ENCODE data around the gene VEZT.
A peak's percentile ranks its signal among the peaks of the same experiment; 100 is the strongest.

The VEZT gene

GRCh38 chr12:95316798-95317197, 99.2 kb downstream of the VEZT start:
- Mint-ChIP-seq H3K4me1 (peaks cover 27% of the 10 kb centered on the region), H3K9me3 (no peaks in the 10 kb centered on the region), H3K4me3 (no peak overlapping the region), H3K36me3 (ENCODE audit: low read depth) (no peaks in the 10 kb centered on the region), H3K27me3 (ENCODE audit: low read depth) (no peaks in the 10 kb centered on the region), H3K27ac (no peak overlapping the region)
- TF ChIP-seq, protein P1, sequence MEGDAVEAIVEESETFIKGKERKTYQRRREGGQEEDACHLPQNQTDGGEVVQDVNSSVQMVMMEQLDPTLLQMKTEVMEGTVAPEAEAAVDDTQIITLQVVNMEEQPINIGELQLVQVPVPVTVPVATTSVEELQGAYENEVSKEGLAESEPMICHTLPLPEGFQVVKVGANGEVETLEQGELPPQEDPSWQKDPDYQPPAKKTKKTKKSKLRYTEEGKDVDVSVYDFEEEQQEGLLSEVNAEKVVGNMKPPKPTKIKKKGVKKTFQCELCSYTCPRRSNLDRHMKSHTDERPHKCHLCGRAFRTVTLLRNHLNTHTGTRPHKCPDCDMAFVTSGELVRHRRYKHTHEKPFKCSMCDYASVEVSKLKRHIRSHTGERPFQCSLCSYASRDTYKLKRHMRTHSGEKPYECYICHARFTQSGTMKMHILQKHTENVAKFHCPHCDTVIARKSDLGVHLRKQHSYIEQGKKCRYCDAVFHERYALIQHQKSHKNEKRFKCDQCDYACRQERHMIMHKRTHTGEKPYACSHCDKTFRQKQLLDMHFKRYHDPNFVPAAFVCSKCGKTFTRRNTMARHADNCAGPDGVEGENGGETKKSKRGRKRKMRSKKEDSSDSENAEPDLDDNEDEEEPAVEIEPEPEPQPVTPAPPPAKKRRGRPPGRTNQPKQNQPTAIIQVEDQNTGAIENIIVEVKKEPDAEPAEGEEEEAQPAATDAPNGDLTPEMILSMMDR (IDR thresholded peaks at IDR 0.05; ENCODE audit: unreplicated experiment in 3 of 3), result no peak

DNA sequence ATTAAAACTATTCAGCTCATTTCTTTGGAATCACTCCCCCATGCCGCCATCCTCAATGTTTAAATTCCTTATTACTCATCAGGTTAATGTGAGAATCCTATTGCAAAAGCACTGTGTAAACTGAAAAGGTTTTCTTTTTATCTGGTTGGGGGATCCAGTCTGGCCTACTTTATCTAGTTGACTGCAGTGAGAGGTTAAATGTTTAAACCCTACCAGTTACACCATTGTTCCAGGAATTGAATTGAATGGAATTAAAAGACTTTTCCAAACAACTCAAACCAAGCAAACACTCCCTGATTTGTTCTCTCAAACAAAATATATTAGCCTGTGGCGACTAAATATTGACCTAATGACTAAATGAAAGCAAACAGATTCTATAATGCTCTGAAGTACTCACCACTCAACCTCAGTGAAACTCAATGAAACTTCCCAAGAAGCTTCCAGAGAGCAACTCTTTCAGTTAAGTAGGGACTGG, 100.5 kb downstream of the VEZT start:
- Mint-ChIP-seq H3K4me3 (no peak overlapping the region), H3K36me3 (ENCODE audit: low read depth) (no peaks in the 10 kb centered on the region), H3K27me3 (ENCODE audit: low read depth) (no peaks in the 10 kb centered on the region), H3K9me3 (no peaks in the 10 kb centered on the region), H3K4me1 (peaks cover 39% of the 10 kb centered on the region), H3K27ac (peak overlapping the region; percentile 66 to 78 (median 70))
- TF ChIP-seq, protein P1 (IDR thresholded peaks at IDR 0.05; ENCODE audit: unreplicated experiment in 3 of 3), result no peak

- Mint-ChIP-seq H3K27me3 (ENCODE audit: low read depth) (no peaks in the 10 kb centered on the region), H3K27ac (peak overlapping the region; percentile 53 to 81 (median 80)), H3K9me3 (no peaks in the 10 kb centered on the region), H3K4me3 (no peak overlapping the region), H3K4me1 (peaks cover 46% of the 10 kb centered on the region), H3K36me3 (ENCODE audit: low read depth) (no peaks in the 10 kb centered on the region)
- TF ChIP-seq, protein P1 (IDR thresholded peaks at IDR 0.05; ENCODE audit: unreplicated experiment in 3 of 3), result no peak
Observed at GRCh38 chr12:95319694-95320331, 102.2 kb downstream of the VEZT start.

DNA sequence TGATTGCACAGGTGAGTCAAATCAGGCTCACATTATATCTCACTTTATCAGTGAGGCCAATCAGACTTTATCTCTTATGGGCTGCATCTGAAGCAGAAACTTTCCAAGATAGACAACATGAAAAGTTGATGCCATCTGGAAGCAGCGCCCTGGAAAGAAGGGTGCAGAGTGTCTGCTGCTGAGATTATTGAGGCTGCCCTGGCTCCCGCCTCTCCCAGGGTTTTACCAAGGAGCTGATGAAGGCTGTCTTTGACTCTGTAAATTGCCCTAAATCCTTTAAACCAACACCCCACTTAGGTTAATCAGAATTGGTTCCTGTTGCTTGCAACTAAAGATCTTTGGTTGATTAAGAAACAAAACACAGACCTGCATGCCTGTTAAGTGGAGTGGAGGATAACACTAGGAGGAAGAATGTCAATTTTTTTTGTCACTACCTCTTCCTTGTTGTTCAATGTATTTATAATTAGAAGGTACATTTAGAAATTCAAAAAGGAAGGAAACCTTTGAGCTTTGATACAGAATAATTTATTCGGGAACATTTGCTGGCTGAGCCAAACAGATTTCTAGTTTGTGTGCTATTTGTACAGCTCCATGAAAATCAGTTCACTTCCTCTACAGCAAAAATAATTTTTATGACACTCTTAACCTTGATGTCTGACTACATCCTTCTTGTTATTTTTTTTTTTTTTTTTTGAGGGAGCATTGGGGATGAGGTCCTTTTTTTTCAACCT, 104.1 kb downstream of the VEZT start:
- Mint-ChIP-seq H3K4me1 (peaks cover 53% of the 10 kb centered on the region), H3K36me3 (ENCODE audit: low read depth) (no peaks in the 10 kb centered on the region), H3K27ac (peak overlapping the region; percentile 6 to 61 (median 57)), H3K9me3 (no peaks in the 10 kb centered on the region), H3K27me3 (ENCODE audit: low read depth) (no peaks in the 10 kb centered on the region), H3K4me3 (no peak overlapping the region)
- TF ChIP-seq, protein P1 (IDR thresholded peaks at IDR 0.05; ENCODE audit: unreplicated experiment in 3 of 3), result no peak

GRCh38 chr12:95322326-95322725, 104.7 kb downstream of the VEZT start:
- Mint-ChIP-seq H3K9me3 (no peaks in the 10 kb centered on the region), H3K4me3 (no peak overlapping the region), H3K27me3 (ENCODE audit: low read depth) (no peaks in the 10 kb centered on the region), H3K4me1 (peaks cover 56% of the 10 kb centered on the region), H3K27ac (peak overlapping the region; percentile 6 to 61 (median 57)), H3K36me3 (ENCODE audit: low read depth) (no peaks in the 10 kb centered on the region)
- TF ChIP-seq, protein P1 (IDR thresholded peaks at IDR 0.05; ENCODE audit: unreplicated experiment in 3 of 3), result no peak
